HL-60 (cell line): ENCODE measurements around the gene TTC28.

Experiments used
- DNase-seq, 2 experiments: peaks; one replicate each; pipeline ENCODE4 v3.0.0-alpha.2; 2010 to 2020; ENCODE audit warnings: low read depth in 1 of 2, low spot score in 1 of 2
- H3K27ac ChIP-seq: fragments of 250-450 bp; sonication (Bioruptor Pico); replicated peaks from 2 replicates; pipeline ENCODE4 v1.5.1; 2020; ENCODE audit warnings: mild to moderate bottlenecking, moderate library complexity
- H3K27me3 ChIP-seq: fragments of 250-450 bp; sonication (Bioruptor Pico); 2 replicates; pipeline ENCODE4 v1.5.1; 2021; ENCODE audit warnings: mild to moderate bottlenecking, moderate library complexity; ENCODE audit not compliant: insufficient read depth, poor library complexity, severe bottlenecking
- H3K4me3 ChIP-seq: replicated peaks from 2 replicates; pipeline ENCODE4 v1.5.1; 2011; ENCODE audit warnings: mild to moderate bottlenecking, control low read depth, low read length; ENCODE audit not compliant: insufficient read depth
- CTCF ChIP-seq: IDR thresholded peaks from one replicate; pipeline ENCODE4 v1.5.1; 2011; ENCODE audit warnings: low read length, control low read depth, inconsistent platforms; ENCODE audit not compliant: insufficient read depth
- GABPA ChIP-seq: IDR thresholded peaks from 2 replicates; pipeline ENCODE4 v1.6.1; 2012; ENCODE audit warnings: low read depth
- POLR2AphosphoS5 ChIP-seq: IDR thresholded peaks from 2 replicates; pipeline ENCODE4 v1.6.1; 2012; ENCODE audit warnings: low read depth
- REST ChIP-seq: IDR thresholded peaks from 2 replicates; pipeline ENCODE4 v1.6.1; 2012; ENCODE audit warnings: low read depth; ENCODE audit not compliant: insufficient replicate concordance
- SPI1 ChIP-seq: IDR thresholded peaks from 2 replicates; pipeline ENCODE4 v1.6.1; 2012; ENCODE audit warnings: low read depth, mild to moderate bottlenecking, borderline replicate concordance

TTC28 gene

GRCh38 chr22:27982630-27983180 is 696.9 kb downstream of the TTC28 start:
- H3K27me3 ChIP-seq = no peaks in the 10 kb centered on the region
- H3K27ac ChIP-seq = no peak overlapping the region
- TF ChIP-seq CTCF (no peak), POLR2AphosphoS5 (no peak), SPI1 (no peak), REST (no peak), GABPA (no peak)
- no peak overlapping the region for H3K4me3 ChIP-seq
- no peak for DNase-seq

- no peak for DNase-seq
- no peak for TF ChIP-seq REST
- no peak for TF ChIP-seq CTCF
- TF ChIP-seq POLR2AphosphoS5 = no peak
- no peak for TF ChIP-seq GABPA
- no peak for TF ChIP-seq SPI1
Observed at GRCh38 chr22:27982106-27982505, 697.5 kb downstream of the TTC28 start.

GRCh38 chr22:27980424-27981148 is 699.1 kb downstream of the TTC28 start:
- DNase-seq = no peak
- Histone ChIP-seq H3K27me3 (no peaks in the 10 kb centered on the region), H3K27ac (no peak overlapping the region), H3K4me3 (no peak overlapping the region)
- no peak for TF ChIP-seq CTCF
- TF ChIP-seq SPI1 = no peak
- TF ChIP-seq REST = no peak
- TF ChIP-seq POLR2AphosphoS5 = no peak
- no peak for TF ChIP-seq GABPA

More at GRCh38 chr22:27982106-27982505, 697.5 kb downstream of the TTC28 start:
- Histone ChIP-seq H3K4me3 (no peak overlapping the region), H3K27me3 (no peaks in the 10 kb centered on the region), H3K27ac (no peak overlapping the region)
